GM19372 (cell line): Measurements from ENCODE around the gene DPP4.

Source experiments
- ATAC-seq: cut with Tn5 transposase; IDR thresholded peaks from one replicate; pipeline ENCODE4 v1.9.1; 2021; ENCODE audit warnings: mild to moderate bottlenecking, low read depth, moderate library complexity; ENCODE audit not compliant: unreplicated experiment

The DPP4 gene

DNA sequence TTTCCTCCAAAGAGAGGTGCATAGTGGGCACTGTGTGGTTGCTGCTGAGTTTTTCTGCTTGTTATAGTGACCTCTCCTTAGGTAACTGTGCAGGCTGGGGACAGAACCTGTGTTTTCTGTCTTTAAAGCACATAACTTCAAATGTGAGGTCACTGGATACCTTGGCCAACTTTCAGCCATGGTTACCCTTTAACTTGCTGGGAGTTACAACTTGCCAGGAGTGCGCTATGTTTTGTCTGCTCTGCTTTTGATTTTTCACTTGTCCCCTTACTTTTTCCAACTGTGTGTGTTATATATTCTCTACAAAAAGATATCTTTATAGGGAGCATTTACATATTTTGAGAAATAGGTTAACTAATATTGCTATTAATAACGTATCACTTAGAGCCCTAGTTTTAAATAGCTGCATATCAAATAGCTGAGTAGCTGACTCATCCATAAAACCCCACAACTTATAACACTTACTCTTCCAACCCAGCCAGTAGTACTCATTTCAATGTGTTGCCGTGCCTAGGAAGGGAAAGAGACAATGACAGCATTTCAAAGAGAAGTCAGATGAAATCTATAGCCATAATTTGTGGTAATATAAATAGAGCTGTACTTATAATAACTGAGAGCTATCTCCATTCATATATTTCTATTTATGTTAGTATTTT is 51.6 kb downstream of the DPP4 start:
- no peak for ATAC-seq

DNA sequence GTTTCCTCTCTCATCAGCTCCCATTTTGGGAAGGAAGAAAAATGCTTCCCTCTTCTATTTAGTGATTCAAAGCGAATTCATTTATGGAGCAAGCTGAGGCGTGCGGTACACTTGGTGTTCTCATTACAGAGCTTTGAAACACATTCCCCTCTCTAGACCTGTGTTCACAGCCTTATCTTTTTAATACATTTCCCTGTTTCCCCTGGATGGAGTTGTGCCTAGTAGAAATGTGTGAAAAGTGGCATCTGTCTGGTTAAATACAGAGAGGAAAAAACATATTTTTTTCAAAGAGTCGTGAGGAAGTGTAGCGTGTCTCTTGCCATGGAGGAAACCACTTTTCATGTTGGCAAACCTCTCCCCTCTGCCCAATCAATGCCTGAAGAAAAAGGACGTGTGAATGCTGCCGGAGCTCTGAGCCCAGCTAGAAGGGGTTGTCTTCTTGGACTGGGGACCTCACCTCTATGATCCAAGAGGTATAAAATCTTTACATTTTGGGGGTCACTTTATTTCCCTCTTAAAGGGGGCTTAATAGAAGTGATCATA is 52.4 kb downstream of the DPP4 start:
- ATAC-seq: no peak

DNA sequence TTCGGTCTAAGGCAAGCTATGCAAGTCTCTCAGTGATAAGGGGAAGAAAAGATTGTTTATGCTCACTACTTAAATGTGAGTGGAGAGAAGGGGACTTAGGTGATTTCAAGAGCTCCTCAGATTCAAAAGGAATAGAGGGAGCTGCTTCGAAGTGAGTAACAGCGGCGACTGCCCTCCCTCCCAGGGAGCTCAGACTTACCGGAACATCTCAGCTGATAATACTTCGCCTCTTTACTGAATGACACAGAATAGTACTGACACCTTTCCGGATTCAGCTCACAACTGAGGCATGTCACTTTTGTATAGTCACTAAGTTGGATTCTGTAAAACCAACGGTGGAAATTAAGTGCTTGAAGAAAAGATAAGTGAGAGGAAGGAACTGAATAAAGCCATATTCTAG is 55.5 kb downstream of the DPP4 start:
- no peak for ATAC-seq

DNA sequence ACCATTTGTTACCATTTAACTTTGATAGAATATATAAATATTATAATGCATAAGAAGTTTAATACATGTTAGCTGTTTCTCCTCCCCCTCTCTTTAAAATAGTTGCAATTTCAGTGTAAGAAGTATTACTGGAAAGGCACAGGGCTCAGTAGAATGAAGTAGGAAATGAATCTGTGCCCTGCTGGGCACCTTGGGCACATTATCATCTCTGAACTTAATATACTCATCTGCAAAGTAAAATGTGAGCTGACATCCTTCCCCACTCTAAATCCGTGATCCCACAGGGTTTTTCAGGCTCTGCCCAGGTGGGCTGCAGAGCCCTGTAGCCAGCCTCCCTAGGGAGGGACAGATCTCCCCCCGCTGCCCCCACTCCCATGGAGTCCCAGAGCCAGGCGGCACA is 56.8 kb downstream of the DPP4 start:
- ATAC-seq: no peak

DNA sequence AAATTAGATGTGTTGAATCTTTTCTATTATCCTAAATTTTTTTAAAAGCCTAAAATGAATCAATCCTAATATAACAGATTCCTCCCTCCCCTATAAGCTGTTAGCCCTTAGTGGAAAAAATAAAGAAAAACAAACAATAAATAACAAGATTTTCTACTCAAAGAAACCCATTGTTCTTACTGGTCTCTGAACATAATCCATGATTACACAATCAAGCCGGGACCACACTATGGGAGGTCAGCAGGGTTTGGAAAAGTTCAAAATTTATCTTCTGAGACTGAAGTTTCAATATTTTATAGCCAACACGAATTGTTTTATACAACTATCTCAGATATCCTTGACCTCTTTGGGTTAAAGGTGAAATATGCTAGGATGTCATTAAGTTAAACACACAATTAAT is 57.9 kb downstream of the DPP4 start:
- ATAC-seq: no peak

DNA sequence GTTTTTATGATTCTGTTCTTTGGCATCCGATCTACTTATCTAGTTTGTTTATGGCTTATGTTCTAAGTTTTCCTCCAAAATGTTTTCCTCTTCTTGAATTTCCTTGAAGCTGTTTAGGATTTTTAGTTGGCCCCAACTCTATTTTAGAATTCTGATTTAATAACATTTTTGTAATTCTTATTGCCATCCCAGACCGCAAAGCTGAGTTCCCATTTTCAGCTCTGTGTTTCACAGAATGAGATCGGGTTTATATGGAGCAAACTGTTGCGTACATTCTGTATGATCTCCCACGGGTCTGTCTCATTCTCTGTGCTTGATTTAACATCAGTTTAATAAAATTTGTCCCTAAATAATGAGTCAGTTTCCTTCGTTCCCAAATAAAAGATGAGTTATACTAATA is 59.3 kb downstream of the DPP4 start:
- ATAC-seq: no peak

DNA sequence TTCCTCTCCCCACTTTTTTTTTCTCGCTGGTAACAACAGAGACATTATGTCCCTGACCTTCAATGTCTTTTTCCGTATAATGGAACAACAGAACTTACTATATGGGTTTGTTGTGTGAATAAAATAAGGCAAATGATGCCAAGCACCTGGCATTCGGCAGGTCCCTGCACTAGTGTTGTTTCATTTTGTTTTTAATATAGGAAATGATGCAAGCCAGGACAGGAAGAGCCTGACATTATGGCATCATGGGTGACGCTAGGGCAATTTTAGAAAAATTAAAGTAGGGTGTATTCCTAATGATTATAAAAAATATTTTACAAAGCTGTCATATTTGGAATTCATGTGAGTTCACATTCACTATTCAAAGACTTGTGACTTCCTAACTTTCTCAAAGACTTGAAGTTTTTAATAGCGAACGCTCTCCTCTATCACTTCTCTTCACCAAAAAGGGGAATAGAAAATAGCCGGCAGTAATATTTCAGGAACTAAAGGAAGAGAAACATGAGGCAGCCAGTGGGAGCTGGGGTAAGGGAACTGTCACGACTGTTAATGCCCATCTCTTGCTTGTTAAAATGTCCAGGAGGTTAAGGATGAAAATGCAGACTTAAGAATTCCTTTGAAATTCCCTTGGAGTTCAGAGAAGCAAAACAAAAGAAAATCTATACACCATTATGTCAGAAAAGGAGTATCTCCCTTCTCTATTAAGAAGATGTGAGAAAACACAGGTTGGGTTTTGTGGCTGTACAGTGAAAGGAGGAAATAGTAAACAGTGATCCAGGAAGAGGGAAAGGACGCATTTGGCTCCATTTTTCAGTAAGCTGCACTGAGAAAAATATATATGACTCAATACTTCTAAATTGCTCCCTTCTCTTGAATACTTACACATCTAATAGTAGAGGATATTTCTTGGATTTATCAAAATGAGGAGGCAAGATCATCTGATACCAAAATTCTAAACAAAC is 60.2 kb downstream of the DPP4 start:
- ATAC-seq: no peak

DNA sequence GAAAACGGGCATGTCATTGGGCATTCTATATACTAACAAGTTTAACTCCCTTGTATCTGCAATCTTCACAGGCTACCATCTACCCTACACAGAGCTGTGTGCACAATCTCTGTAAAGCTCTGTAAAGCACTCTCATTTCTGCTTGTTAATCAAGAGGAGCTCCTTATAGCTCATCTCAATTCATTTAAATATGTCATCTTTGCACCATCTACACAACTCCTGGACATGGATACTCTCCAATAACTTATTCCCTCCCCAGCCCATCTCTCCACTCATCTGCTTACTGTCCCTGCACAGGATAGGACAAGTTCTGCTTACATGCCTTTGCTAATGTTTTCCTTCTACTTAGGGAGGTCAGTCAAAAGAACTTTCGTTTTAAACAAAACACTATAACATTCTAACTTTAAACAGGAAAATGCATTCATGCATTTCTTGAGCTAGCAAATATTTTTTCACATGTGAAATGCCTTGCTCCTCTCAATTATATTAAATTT is 61.4 kb downstream of the DPP4 start:
- ATAC-seq: no peak

DNA sequence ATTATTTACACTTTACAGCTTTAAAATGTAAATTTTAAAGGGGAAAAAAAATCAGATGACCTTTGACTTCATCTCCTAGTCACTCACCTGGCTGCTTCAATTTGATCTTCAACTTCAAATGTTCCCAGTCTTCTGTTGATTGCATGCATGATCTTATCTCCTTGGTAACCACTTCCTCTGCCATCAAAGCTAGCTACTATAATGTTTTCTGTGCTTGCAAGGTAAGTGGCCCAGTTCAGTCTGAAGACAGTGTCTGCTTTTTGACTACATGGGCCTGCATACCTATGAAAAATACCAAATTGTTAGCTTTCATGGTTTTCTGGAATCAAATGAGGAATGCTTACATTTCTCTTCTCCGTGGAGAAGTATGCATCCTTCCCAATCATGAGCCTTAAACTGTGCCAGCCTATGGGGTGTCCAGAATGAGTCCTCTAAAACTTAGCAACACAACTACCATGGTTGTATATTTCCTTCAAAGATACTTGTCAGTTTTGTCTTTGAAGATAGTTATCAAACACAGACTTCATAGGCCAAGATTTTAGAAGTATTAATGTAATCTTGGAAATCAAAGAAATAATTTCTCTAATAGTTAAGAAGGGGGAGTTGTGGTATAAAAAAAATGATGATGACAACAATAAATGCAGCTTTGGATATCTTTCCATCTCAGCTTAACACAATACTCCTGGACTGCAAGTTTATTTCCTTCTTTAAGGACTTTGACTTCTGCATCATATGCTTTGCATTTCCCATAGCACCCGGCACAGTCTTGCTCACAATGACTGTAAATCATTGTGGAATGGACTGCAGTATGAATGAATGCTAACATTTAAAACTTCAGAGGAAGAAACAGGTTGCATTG is 62.1 kb downstream of the DPP4 start:
- ATAC-seq: no peak

DNA sequence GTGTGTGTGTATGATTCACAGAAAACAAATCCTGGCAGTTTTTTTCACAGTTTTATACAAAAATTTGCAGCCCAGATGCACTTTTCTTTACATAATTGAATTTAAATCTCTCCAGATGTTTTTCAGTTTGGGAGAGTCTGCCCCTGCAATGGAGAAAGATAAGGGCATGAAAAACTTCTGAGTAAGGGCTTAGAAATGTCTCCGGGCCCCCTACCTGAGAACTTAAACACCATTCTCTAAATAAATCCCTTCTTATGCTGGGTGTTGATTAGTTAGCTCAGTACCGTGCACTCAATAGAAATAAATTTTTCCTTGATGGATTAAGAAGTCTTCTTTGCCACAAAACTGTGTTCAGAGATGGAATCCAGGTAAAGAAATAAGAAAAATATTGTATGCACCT is 64.5 kb downstream of the DPP4 start:
- no peak for ATAC-seq

DNA sequence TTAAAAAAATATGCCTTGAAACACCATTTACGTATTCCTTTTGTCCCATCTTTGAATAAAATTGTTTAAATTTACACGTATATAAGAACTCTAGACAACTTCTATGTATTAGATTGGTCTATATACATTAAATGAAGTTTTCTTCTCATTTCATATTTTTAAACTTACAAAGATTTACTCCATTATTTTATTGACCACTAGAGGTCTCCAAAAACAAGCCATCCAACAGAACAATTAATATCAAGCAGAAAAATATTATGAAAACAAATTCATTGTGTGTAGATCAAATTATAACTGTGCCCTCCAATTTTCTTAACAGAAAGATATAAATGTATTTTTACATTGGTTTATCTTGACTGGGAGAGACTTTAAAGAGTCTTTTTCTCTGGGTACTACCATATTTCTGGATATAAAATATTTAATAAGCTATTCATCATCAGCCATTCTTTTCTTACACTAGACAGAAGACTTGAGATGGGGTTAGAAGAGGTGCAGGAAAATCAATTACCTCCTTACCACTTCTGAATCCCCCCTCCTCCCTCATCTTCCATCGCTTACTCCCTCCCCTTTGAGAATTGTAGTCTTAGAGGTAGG is 66.5 kb downstream of the DPP4 start:
- no peak for ATAC-seq

DNA sequence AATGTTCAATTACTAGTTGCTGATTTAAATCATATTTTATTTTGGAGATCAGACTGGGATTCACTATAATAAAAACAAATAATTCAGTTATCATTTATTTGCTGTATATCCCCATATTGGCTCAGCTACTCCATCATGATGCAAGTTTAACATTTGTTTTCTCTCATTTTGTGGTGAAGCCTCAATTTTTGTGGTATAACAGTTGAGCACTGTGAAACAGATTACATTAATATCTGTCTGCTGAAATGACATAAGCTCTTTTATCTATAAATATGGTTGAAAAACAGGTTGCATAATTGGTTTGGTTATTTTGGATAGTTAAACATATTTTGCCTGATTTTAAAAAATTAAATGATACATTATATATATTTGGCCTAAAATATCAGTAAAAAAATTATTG is 67.7 kb downstream of the DPP4 start:
- ATAC-seq: no peak

DNA sequence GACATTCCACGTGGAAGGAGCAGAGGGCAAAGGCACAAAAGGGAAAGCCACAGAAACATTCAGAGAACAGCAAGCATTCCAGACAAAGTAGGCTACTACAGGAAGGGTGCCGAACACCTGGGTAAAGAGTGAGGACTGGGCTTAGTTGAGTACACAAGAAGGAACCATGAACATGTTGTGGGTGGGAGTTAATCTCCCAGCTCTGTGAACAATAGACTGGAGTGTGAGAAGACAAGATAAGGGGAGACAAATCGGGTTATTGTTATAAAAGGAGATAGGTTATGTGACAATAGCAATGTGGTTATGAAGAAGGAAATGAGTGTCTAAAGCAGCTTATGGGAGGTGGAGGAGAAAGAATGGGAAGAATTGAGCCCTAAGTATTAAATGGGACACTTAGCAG is 70.0 kb downstream of the DPP4 start:
- no peak for ATAC-seq

DNA sequence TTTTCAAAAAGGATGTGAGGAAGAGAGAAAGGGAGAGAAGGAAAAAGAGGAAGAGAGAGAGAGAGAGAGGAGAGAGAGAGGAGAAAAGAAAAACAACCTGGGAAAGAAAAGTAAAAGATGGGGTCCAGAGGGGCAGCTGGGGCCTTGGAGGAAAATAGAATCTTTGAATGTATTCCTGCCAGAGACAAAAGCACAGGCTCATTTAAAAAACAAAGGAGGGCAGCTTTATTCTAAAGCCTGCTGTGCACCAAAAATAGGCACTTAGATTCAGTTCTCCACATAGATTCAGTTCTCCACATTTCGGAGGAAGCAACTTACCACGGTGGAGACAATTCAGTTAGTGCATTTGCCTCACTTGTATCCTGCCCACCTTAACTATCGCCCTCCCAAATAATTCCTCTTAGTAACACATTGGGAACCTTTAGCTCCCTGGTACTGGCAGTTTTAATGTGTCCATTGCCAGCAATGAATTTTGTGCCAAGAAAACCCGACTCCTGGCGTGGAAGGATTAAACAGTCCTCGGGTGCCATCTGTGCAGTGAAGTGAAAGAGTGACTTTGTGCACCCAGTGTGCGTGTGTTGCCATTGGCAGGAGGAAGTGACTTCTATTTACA is 71.3 kb downstream of the DPP4 start:
- no peak for ATAC-seq

DNA sequence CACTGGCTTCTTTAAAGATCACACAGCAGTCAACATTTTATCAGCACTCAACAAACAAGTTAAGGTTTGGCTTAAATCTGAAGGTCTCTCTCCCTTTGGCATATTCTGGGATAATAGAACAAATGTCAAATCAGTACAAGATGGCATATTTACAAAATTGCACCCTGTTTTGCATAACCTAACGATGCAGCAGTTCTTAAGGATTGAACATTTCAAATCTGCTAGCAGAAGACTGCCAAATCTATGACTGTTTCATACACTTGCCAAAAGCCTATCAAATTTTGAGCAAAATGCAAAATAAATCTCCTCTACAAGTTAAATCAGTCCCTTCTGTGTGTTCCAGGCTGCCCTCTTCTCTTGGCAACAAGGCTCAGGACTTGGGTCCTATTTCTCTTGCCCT is 73.6 kb downstream of the DPP4 start:
- ATAC-seq: no peak

DNA sequence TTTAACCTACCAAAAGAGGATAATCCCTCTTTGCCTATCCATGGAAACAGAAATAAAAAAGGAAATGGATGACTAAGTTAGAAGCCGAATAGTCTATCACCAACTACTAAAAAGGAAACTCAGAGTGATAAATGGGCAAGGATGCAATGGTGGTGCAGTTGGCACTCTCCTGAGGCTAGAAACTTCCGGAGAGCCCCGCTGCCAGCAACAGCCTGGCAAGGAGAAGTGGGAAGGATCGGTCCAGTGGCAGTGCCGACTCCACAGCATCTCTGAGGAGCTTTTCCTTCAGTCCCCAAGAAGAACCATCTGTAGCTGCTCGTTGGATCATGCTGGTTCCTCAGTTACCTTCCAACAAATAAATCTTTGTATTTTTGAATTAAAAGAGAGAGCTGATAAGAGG is 74.7 kb downstream of the DPP4 start:
- ATAC-seq: no peak

DNA sequence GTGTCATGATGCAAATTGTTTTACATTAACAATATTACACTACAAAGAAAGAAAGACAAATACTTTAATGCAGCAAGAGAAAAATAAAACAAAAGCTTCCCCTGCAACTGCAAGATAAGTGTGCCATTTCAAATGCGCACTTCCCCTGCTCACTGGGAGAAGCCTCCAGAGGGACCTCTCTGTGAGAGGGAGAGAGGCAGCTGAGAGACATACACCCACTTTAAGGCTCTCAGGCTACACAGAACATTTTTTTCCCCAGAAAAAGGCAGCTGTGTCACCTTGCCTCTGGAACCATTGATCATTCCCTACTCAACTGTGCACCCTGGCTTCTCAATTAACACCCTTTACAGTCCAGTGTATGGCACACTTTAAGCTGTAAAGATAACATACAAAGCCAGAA is 75.2 kb downstream of the DPP4 start:
- ATAC-seq: no peak

DNA sequence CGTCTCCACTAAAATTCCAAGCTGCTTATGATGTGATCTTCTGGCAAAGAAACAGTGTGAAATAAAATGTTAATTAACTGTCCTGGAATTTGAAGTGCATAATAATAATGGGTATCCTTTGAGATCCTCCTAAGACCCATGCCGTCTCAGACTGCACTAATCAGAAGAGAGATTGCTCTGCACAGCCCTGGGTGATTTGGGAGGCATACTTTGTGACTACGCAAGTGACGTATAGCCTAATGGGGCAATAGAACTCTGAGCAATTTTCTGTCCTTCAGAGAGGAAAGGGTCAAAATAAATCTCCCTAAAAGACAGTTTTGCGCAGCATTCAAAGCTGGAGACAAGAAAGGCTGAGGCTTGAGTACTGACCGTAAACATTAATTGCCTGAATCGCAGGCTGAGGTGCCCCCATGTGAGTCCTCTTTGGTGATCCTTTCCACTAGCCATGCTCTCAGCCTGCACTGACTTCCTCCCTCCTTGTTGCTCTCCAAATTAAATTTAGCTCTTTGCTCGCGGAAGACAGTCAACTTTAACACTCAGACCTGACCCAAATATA is 76.0 kb downstream of the DPP4 start:
- ATAC-seq: no peak

DNA sequence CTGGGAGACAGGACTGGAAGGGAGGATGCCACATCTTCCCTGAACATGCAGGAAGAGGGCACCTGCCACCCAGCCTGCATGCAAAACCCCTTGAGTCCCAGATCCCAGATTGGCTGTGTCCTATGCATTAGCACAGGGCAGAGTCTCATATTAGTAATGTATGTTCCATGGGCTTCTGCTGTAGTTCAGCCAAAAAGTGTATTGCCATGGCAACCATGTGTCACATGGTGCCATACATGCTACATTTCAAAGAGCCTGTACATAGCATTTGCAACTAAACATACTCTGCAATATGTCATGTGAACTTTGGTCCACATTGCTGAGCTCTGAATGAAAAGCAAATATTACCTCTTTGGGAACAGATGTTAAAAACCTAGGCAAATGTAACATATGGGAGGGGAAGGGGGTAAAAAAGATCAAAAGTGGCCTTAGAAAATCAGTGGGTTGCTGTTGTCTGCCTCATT is 78.4 kb downstream of the DPP4 start:
- ATAC-seq: no peak
